ENCODE data around the gene SKP1. TPM values are rescaled to one million over a fixed set of nuclear protein-coding genes. Genes with fewer than 3 reads are reported as not detected.

Gene SKP1
- total and polyA plus RNA-seq, 9 of the 15 experiments (the other 6 are each of a cell fraction or from before 2014, with no cell fraction given), result 301 to 2,109 (median 639) TPM

GRCh38 chr5:134113902-134114875 is 62.6 kb downstream of the SKP1 start, which contains the start of gene TCF7:
TSS of gene TCF7 (plus strand) at chr5:134114681. CDS start at chr5:134114907, 226 bp downstream.
- 32% methylated on average over 38 of the region's 90 CpGs for WGBS (ENCODE audit: insufficient coverage, low coverage, missing lambda C conversion rate)
- H3K79me2 ChIP-seq (ENCODE audit: control insufficient read depth, insufficient read depth, low read length), result no peaks in the 10 kb centered on the region
- peak; percentile 97 for ATAC-seq
- H3K9me1 ChIP-seq (ENCODE audit: control insufficient read depth, insufficient read depth, low read length), result peaks cover 6% of the 10 kb centered on the region
- H3K4me1 ChIP-seq (replicated peaks in 1 of 2; ENCODE audit: control insufficient read depth in 2 of 2, insufficient read depth in 2 of 2, low read length in 2 of 2), result peaks cover 17 to 33% of the 10 kb centered on the region in 2 experiments; a peak in 4 of 5 replicates
- peak within 1 kb of the TSS; percentile 68 to 91 for H3K9ac ChIP-seq (ENCODE audit: insufficient read depth in 1 of 2, low read depth in 2 of 2, low read length in 2 of 2)
- ChIA-PET POLR2A (interaction anchor here (0.6 kb wide), 2 partner anchors 68 to 1035 kb away, joined by 3 to 4 read pairs; no protein-coding TSS in a partner anchor), CTCF (ENCODE audit: low intra/inter-chr PET ratio) (no interaction called here)
- peak within 1 kb of the TSS; percentile 44; the same call in 2 of the 3 replicates for H3K27ac ChIP-seq (ENCODE audit: extremely low read depth, low read depth, low read length)
- H3K9me3 ChIP-seq (replicated peaks; ENCODE audit: control insufficient read depth, insufficient read depth, low read depth, low read length), result no peaks in the 10 kb centered on the region
- peak; percentile 46 for FAIRE-seq
- H3K36me3 ChIP-seq (ENCODE audit: control insufficient read depth, insufficient read depth, low read length), result no peaks in the 10 kb centered on the region; the same call in 2 of the 3 replicates
- in situ Hi-C loops (cut with MboI) (no loop called here), intact Hi-C loops (cut with micrococcal nuclease) (no loop called here)
- no TSS peak for BruUV-seq (replicated peaks)
- 0 out of 2 replicates have a peak, but pooled peaks cover 3% of the 10 kb centered on the region for H4K20me1 ChIP-seq (replicated peaks; ENCODE audit: control insufficient read depth, insufficient read depth, low read length)
- peak within 1 kb of the TSS; percentile 100 for H2AFZ ChIP-seq (ENCODE audit: low read depth, low read length)
- DNase-seq (ENCODE audit: extremely low read depth in 1 of 4, low spot score in 3 of 4), result peak; percentile 83 to 97 (median 96)
- H3K27me3 ChIP-seq (ENCODE audit: control insufficient read depth in 2 of 2, insufficient read depth in 2 of 2, low read length in 2 of 2), result no peaks in the 10 kb centered on the region
- peak within 1 kb of the TSS; percentile 50 for H3K4me3 ChIP-seq
- peak within 1 kb of the TSS; percentile 93 for H3K4me2 ChIP-seq (ENCODE audit: insufficient read depth, low read length)
- peak; percentile 11 for TF ChIP-seq ZNF316 (IDR thresholded peaks at IDR 0.05)
- TF ChIP-seq ETS1 (conservative IDR thresholded peaks at IDR 0.05; ENCODE audit: control insufficient read depth, low read depth, low read length), result 0 out of 2 replicates have a peak, but pooled peaks have one; percentile 6
- 0 out of 2 replicates have a peak, but pooled peaks have one; percentile 29 for TF ChIP-seq ZBTB17 (CRISPR knock-in tag; IDR thresholded peaks at IDR 0.05)
- TF ChIP-seq ZNF23 (CRISPR knock-in tag; IDR thresholded peaks at IDR 0.05), result no peak
- TF ChIP-seq E4F1 (CRISPR knock-in tag; IDR thresholded peaks at IDR 0.05; ENCODE audit: borderline replicate concordance), result no peak
- no peak for TF ChIP-seq XRCC4 (IDR thresholded peaks at IDR 0.05; ENCODE audit: extremely low read depth, insufficient read depth, insufficient read length)
- no peak for TF ChIP-seq NFRKB (IDR thresholded peaks at IDR 0.05; ENCODE audit: low read depth)
- no peak for TF ChIP-seq IRF9 (tag; IDR thresholded peaks at IDR 0.05)
- TF ChIP-seq SRF (CRISPR knock-in tag; IDR thresholded peaks at IDR 0.05), result peak; percentile 84 to 99; a peak in 3 of 4 replicates
- TF ChIP-seq ZFP36 (IDR thresholded peaks at IDR 0.05; ENCODE audit: low read depth, low read length, partially characterized antibody), result peak; percentile 67
- no peak for TF ChIP-seq RAD51 (IDR thresholded peaks at IDR 0.05; ENCODE audit: borderline replicate concordance, low read depth)
- no peak for TF ChIP-seq SREBF2 (CRISPR knock-in tag; IDR thresholded peaks at IDR 0.05)
- TF ChIP-seq CBFB (CRISPR knock-in tag; IDR thresholded peaks at IDR 0.05), result no peak
- no peak for TF ChIP-seq DNMT1 (IDR thresholded peaks at IDR 0.05)
- TF ChIP-seq ELF1 (tag; IDR thresholded peaks at IDR 0.05), result no peak
- TF ChIP-seq EZH2 (IDR thresholded peaks at IDR 0.05; ENCODE audit: borderline replicate concordance, low read depth, low read length), result no peak

Measured in K562 (cell line).